ENCODE measurements around the gene GUCY2D.
A peak's percentile ranks its signal among the peaks of the same experiment; 100 is the strongest.

- TF ChIP-seq EZH2 (IDR thresholded peaks at IDR 0.05; ENCODE audit: low read length) (no peak), CTCF (optimal IDR thresholded peaks at IDR 0.05 in 1 of 3, IDR thresholded peaks at IDR 0.05 in 1 of 3, conservative IDR thresholded peaks at IDR 0.05 in 1 of 3; ENCODE audit: extremely low read depth in 1 of 3, insufficient read depth in 2 of 3, low read length in 3 of 3) (peak; percentile 17 to 56 (median 35))
Observed at GRCh38 chr17:7988750-7989178, 13.7 kb upstream of the GUCY2D start.

All from keratinocyte (primary cell).